Measurements from ENCODE around the gene B4GALT5.
A peak's percentile ranks its signal among the peaks of the same experiment; 100 is the strongest.
"Not testable (repeated sequence)": the region's sequence is repeated elsewhere in the genome, so short reads cannot be mapped to it uniquely, and the experiment has no call there.

The B4GALT5 gene

GRCh38 chr20:49727894-49728885, 14.5 kb upstream of the B4GALT5 start:
- DNase-seq: no peak

- DNase-seq: no peak
Observed at GRCh38 chr20:49727478-49727877, 13.8 kb upstream of the B4GALT5 start.

DNA sequence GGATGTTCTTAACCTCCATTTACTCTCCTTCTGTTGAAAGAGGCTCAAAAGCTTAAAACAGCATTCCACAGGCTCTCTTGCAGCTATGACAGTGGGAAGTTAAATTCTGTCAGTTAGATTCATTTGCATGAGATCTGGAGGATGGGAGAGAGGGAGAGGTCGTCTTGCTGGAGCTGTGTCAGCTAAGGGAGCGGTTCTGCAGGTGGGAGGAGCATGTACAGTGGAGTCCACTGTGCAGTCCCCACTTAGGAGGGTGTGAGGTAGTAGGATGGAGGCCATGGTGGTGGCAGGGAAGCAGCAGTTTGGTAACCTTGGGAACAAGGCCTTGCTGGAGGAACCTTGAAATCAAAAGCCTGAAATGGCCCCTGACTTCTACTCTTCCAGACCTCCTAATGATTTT, 12.0 kb upstream of the B4GALT5 start:
- DNase-seq: no peak

GRCh38 chr20:49725224-49725606, 11.5 kb upstream of the B4GALT5 start:
- DNase-seq: not testable (repeated sequence)

DNA sequence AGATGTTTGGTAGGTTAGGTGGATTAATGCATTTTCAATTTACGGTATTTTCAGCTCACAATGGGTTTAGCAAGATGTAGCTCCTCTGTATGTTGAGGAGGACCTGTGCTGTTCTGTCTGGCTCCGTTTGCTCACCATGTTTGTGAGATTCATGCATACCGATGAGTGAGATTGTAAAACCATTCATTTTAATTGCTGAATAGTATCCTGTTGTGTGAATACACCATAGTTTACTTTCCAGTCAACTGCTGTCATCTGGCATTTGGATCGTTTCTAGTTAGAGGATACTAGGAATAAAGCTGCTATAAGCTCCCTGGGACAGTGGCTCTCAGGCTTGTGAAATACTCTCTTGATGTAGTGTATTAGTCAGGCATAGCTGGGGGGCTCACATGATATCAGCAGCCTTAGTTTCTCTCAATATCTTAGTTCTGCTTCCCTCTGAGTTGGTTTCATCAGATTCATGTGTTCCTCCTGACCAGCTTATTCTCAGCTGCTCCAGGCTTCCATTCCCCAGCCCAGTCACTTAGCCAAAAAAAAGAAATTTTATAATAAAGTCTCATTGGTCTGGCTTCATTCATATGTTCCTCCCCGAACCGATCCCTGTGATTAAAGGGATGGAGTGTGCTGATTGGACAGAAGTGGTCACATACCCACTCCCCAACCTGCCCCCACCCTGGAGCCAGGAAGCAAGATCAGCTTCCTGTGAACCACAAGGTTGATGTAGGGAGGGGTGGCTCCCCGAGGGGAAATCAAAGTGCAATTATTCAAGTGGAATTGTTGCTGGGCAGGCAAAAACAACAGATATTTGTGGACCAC, 10.9 kb upstream of the B4GALT5 start:
- peak; percentile 41 to 42 for DNase-seq

GRCh38 chr20:49723758-49724157, 10.1 kb upstream of the B4GALT5 start:
- DNase-seq: not testable (repeated sequence)

- DNase-seq: not testable (repeated sequence)
Observed at GRCh38 chr20:49721326-49721725, 7.6 kb upstream of the B4GALT5 start.

GRCh38 chr20:49715466-49715865, 1.8 kb upstream of the B4GALT5 start:
- DNase-seq: no peak

GRCh38 chr20:49712996-49713752, 504 bp downstream of the B4GALT5 start:
- peak in 1 of 2 donors; percentile 39 for DNase-seq

DNA sequence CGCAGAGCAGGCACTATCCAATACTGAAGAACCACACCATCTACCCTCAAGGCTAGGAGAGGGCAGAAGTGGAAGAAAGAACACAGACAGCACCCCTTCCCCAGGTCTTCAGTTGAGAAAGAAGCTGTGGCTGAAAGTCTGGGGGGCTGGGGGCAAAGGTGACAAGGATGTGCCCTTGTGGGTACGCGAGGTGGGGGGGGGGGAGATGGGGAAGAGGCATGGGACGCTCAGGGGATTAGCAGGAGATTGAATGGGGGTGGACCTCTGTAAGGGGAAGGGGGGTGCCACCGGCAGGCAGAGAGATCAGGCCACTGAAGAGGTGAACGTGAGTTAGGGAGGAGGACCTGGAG, 1.1 kb downstream of the B4GALT5 start:
- DNase-seq: no peak

- DNase-seq: no peak
Observed at GRCh38 chr20:49712118-49712517, 1.6 kb downstream of the B4GALT5 start.

DNA sequence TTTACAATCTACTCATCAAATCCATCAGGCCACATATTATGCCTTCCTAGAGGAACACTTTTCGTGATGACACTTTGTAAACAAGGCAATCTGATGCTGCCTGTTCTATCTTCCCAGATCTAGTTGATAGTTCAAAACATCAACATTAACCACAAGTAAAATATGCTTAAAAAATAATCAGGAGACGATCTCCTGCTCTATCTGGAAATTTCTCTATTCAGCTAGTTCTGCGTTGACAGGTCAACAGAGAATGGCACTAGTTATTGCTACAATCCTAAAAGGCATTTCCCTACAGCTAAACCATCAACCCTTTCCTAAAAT, 2.1 kb downstream of the B4GALT5 start:
- no peak for DNase-seq

DNA sequence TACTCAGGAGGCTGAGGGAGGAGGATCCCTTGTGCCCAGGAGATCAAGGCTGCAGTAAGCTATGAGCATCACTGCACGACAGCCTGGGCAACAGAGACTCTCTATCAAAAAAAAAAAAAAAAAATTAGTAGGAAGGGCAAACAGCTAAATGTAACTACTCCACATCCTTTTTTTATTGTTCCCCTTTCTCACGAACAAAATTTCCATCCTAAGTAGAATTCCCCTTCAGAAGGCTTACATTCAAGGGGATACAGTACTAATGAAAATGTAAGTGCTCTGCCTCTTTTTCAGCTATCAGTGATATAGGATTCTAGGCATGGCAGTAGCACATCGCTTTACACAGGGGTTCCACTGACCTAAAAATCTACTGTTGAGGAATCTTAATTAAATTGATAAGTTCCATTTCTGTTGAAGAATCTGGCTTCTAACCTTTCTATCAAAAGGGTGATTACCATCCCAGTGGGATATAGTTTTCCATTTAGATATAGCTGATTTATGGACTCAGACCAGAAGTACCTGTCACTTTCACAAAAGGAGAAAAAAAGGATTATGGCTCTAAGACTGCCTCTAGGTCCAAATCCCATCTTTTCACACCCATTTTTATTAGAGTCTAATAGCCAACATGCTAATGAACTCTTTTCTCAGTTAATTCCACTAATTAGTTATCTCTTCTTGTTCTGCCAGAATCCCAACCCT, 2.6 kb downstream of the B4GALT5 start:
- no peak for DNase-seq

DNA sequence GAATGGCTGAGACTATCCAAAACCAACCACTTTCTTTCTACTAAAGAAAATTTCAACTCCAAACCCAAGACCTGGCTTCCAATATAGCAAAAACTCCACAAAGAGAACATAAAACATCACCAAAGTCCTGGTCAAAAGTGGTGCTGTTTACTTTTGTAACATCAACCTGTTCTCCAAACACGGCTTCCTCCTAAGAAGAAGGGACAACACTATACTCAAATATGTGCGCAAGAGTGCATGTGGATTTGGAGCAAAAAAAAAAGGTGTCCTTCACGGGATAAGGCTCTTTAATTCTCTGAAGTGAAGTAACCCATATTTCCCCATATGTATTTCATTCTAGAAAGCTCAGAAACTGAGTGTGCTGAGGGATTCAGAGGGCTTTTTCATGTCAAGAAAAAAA, 6.6 kb downstream of the B4GALT5 start:
- DNase-seq: no peak

- no peak for DNase-seq
Observed at GRCh38 chr20:49706630-49707091, 7.0 kb downstream of the B4GALT5 start.

- not testable (repeated sequence) for DNase-seq
Observed at GRCh38 chr20:49705893-49706292, 7.8 kb downstream of the B4GALT5 start.

DNA sequence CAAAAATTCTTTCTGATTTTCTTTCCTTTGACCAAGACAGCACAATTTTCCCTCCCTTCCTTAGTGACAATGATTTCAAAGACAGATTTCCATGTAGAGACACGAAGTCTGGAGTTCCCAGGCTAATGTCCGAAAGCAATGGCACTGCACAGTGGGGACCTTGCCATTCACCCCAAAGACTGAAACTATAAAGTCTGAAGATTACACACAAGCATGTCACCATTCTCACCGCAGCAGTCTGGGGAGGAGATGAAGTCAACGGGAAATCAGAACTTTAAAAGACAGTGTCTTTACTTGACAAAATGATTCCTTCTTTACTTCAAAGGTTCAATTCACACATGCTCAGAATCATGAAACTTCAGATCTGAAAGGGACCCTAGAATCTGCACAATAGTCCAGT, 8.3 kb downstream of the B4GALT5 start:
- no peak for DNase-seq

- DNase-seq: no peak
Observed at GRCh38 chr20:49704932-49705336, 8.7 kb downstream of the B4GALT5 start.

GRCh38 chr20:49701916-49702315, 11.8 kb downstream of the B4GALT5 start:
- no peak for DNase-seq

DNA sequence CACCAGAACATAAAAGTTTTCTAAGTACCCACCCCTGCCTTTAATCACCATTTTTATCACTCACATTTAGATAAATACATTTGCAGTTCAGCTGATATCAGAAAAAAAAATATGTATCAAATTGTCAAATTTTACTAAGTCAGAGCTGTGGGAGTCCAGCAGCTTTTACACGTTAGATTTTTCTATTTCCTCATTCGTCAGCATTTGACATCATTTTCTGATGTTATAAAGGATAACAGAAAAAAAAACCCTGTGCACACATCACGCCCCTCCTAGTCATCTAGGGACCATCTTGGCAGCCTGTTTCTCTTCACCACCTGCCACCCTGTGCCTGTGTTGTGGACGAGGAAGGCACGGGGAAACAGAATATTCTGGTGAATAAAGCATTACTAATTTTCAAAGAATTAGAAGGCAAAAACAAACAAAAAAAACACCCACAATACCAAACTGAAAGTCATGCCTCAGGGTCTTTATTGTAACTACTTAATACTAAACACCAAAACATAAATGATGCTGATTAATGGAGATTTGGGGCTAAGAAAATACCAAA, 12.4 kb downstream of the B4GALT5 start:
- peak in 1 of 2 donors; percentile 29 for DNase-seq

DNA sequence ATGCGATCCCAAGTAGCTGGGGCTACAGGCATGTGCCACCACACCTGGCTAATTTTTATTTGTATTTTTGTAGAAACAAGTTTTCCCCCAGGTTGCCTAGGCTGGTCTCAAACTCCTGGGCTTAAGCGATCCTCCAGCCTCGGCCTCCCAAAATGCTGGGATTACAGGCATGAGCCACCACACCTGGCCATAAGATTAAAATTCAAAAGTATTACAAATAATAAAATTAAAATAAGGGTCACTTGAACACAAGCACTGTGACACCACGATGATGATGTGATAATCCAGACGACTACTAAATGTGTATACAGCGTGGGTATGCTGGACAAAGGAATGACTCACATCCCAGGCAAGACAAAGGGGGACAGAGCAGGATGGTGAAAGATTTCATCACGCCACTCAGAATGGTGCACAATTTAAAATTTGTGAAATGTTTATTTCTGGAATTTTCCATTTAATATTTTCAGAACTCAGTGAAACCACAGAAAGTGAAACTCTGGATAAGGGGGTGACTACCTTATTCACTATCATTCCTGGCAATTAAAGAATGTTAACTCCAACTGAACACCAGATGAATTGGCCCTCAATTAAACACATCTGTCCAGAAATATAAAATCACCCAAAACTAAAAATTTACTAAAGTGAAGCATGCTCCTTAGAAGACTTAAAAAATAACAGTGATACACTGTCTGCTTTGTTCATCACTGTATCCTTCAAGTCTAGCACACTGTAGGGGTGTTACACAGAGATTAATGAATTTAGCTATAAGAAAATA, 13.1 kb downstream of the B4GALT5 start:
- no peak for DNase-seq

Data from CD4-positive, alpha-beta T cell treated with Interleukin-4 for 1 hour (primary cell).